HepG2 (cell line): ENCODE data around the gene HS3ST3B1. TPM values are rescaled to one million over a fixed set of nuclear protein-coding genes. Genes with fewer than 3 reads are reported as not detected.

ENCODE experiments used
- EHMT2 ChIP-seq: fragments of 200-600 bp; sonication (generic); IDR thresholded peaks from 2 replicates; pipeline ENCODE4 v1.7.0; 2017; ENCODE audit warnings: antibody characterized with exemption, low read depth, low read length, borderline replicate concordance
- HNF1A ChIP-seq, 2 experiments: sonication (generic) in 1 of 2; formaldehyde crosslinking in 1 of 2; IDR thresholded peaks; 2 replicates each; pipeline versions ENCODE4 v1.4.0 to v1.6.1; 2016 to 2020; ENCODE audit warnings: borderline replicate concordance in 1 of 2, low read depth in 1 of 2, mild to moderate bottlenecking in 1 of 2, missing genetic modification reagents in 1 of 2
- HOXA9 ChIP-seq: sonication (generic); formaldehyde crosslinking; IDR thresholded peaks from 2 replicates; pipeline ENCODE4 v1.8.1; 2022; ENCODE audit warnings: missing genetic modification reagents, mild to moderate bottlenecking, moderate library complexity, borderline replicate concordance
- IRF9 ChIP-seq: sonication (generic); formaldehyde crosslinking; IDR thresholded peaks from 2 replicates; pipeline ENCODE4 v1.8.0; 2022; ENCODE audit warnings: missing genetic modification reagents, mild to moderate bottlenecking, borderline replicate concordance
- MEIS1 ChIP-seq: sonication (generic); formaldehyde crosslinking; IDR thresholded peaks from 2 replicates; pipeline ENCODE4 v1.9.0; 2021; ENCODE audit warnings: mild to moderate bottlenecking, missing genetic modification reagents, moderate library complexity, borderline replicate concordance
- PPARG ChIP-seq: conservative IDR thresholded peaks from 2 replicates; pipeline ENCODE4 v1.6.1; 2016; ENCODE audit warnings: missing biosample characterization, missing genetic modification reagents
- SALL1 ChIP-seq: sonication (generic); formaldehyde crosslinking; IDR thresholded peaks from 2 replicates; pipeline ENCODE4 v1.8.0; 2022; ENCODE audit warnings: mild to moderate bottlenecking, missing genetic modification reagents
- SMARCC2 ChIP-seq: fragments of 450-650 bp; IDR thresholded peaks from 2 replicates; pipeline ENCODE4 v1.6.1; 2017; ENCODE audit warnings: antibody characterized with exemption, mild to moderate bottlenecking
- ZNF256 ChIP-seq: sonication (generic); formaldehyde crosslinking; conservative IDR thresholded peaks from 2 replicates; pipeline ENCODE4 v1.4.0; 2020; ENCODE audit warnings: missing genetic modification reagents
- ZNF350 ChIP-seq: sonication (generic); formaldehyde crosslinking; IDR thresholded peaks from 2 replicates; pipeline ENCODE4 v1.4.0; 2020; ENCODE audit warnings: mild to moderate bottlenecking, low read depth, missing genetic modification reagents, borderline replicate concordance
- ZNF567 ChIP-seq: sonication (generic); formaldehyde crosslinking; IDR thresholded peaks from 2 replicates; pipeline ENCODE4 v1.8.1; 2023; ENCODE audit warnings: mild to moderate bottlenecking, missing genetic modification reagents, borderline replicate concordance
- ZNF816 ChIP-seq: sonication (generic); formaldehyde crosslinking; IDR thresholded peaks from 2 replicates; pipeline ENCODE4 v1.8.0; 2022; ENCODE audit warnings: missing genetic modification reagents, mild to moderate bottlenecking, borderline replicate concordance
- ZNF879 ChIP-seq: sonication (generic); formaldehyde crosslinking; IDR thresholded peaks from 2 replicates; pipeline ENCODE4 v1.8.1; 2023; ENCODE audit warnings: missing genetic modification reagents
- polyA plus RNA-seq, 8 experiments: library from polyadenylated mRNA; depleted of rRNA in 3 of 8; stranded (reverse) in 7 of 8; unstranded in 1 of 8; fragments of >200 nt; fragmentation: Illumina TruSeq in 4 of 8; extraction: Trizol in 4 of 8; gene quantifications; 2 replicates each; pipeline versions ENCODE4 v1.2.1 to v1.2.3, GENCODE V29; 2011 to 2016; ENCODE audit warnings: low read depth in 4 of 8, missing spikeins in 1 of 8, mixed read lengths in 1 of 8; ENCODE audit not compliant: insufficient read depth in 1 of 8
- total RNA-seq, 5 experiments: library from RNA; depleted of rRNA; stranded (reverse); fragments of >200 nt; fragmentation: Illumina TruSeq; extraction: Trizol; gene quantifications; 2 replicates each; pipeline ENCODE4 v1.2.3, GENCODE V29; 2016; ENCODE audit warnings: low read depth in 1 of 5
- TF ChIP-seq, protein P1 (sequence below): sonication (generic); formaldehyde crosslinking; IDR thresholded peaks from 2 replicates; pipeline ENCODE4 v1.4.0; 2020; ENCODE audit warnings: missing genetic modification reagents, mild to moderate bottlenecking, borderline replicate concordance
- TF ChIP-seq, protein P2 (sequence below): sonication (generic); formaldehyde crosslinking; IDR thresholded peaks from 2 replicates; pipeline ENCODE4 v1.5.0; 2020; ENCODE audit warnings: missing genetic modification reagents
- TF ChIP-seq, protein P3 (sequence below): sonication (generic); formaldehyde crosslinking; IDR thresholded peaks from 2 replicates; pipeline ENCODE4 v1.8.1; 2023; ENCODE audit warnings: missing genetic modification reagents, inconsistent platforms, borderline replicate concordance
- TF ChIP-seq, protein P4 (sequence below): sonication (generic); formaldehyde crosslinking; IDR thresholded peaks from 2 replicates; pipeline ENCODE4 v1.4.0; 2020; ENCODE audit warnings: mild to moderate bottlenecking, missing genetic modification reagents

HS3ST3B1 gene
- total and polyA plus RNA-seq, 2 of the 13 experiments (the other 11 are each of a cell fraction or from before 2014, with no cell fraction given): 15.7 to 39.5 TPM

GRCh38 chr17:14373614-14374259 lies 72.9 kb downstream of the HS3ST3B1 start (continued):
- TF ChIP-seq IRF9 (CRISPR knock-in tag) (no peak), MEIS1 (CRISPR knock-in tag) (no peak), PPARG (CRISPR knock-in tag) (0 out of 2 replicates have a peak, but pooled peaks have one; percentile 32), HOXA9 (CRISPR knock-in tag) (no peak), SALL1 (CRISPR knock-in tag) (peak; percentile 86), ZNF256 (no peak), EHMT2 (no peak), ZNF879 (CRISPR knock-in tag) (no peak), ZNF350 (CRISPR knock-in tag) (no peak), HNF1A (IDR thresholded peaks at IDR 0.05; ENCODE audit: low read depth) (no peak), HNF1A (CRISPR knock-in tag; IDR thresholded peaks at IDR 0.05; ENCODE audit: borderline replicate concordance) (no peak), ZNF816 (no peak), ZNF567 (CRISPR knock-in tag) (no peak), SMARCC2 (no peak)
- TF ChIP-seq, protein P1, sequence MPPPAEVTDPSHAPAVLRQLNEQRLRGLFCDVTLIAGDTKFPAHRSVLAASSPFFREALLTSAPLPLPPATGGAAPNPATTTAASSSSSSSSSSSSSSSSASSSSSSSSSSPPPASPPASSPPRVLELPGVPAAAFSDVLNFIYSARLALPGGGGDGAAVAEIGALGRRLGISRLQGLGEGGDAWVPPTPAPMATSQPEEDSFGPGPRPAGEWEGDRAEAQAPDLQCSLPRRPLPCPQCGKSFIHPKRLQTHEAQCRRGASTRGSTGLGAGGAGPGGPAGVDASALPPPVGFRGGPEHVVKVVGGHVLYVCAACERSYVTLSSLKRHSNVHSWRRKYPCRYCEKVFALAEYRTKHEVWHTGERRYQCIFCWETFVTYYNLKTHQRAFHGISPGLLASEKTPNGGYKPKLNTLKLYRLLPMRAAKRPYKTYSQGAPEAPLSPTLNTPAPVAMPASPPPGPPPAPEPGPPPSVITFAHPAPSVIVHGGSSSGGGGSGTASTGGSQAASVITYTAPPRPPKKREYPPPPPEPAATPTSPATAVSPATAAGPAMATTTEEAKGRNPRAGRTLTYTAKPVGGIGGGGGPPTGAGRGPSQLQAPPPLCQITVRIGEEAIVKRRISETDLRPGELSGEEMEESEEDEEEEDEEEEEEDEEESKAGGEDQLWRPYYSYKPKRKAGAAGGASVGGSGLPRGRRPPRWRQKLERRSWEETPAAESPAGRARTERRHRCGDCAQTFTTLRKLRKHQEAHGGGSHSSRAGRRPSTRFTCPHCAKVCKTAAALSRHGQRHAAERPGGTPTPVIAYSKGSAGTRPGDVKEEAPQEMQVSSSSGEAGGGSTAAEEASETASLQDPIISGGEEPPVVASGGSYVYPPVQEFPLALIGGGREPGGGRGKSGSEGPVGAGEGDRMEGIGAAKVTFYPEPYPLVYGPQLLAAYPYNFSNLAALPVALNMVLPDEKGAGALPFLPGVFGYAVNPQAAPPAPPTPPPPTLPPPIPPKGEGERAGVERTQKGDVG (CRISPR knock-in tag): no peak
- TF ChIP-seq, protein P2, sequence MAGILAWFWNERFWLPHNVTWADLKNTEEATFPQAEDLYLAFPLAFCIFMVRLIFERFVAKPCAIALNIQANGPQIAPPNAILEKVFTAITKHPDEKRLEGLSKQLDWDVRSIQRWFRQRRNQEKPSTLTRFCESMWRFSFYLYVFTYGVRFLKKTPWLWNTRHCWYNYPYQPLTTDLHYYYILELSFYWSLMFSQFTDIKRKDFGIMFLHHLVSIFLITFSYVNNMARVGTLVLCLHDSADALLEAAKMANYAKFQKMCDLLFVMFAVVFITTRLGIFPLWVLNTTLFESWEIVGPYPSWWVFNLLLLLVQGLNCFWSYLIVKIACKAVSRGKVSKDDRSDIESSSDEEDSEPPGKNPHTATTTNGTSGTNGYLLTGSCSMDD: no peak
- TF ChIP-seq, protein P3, sequence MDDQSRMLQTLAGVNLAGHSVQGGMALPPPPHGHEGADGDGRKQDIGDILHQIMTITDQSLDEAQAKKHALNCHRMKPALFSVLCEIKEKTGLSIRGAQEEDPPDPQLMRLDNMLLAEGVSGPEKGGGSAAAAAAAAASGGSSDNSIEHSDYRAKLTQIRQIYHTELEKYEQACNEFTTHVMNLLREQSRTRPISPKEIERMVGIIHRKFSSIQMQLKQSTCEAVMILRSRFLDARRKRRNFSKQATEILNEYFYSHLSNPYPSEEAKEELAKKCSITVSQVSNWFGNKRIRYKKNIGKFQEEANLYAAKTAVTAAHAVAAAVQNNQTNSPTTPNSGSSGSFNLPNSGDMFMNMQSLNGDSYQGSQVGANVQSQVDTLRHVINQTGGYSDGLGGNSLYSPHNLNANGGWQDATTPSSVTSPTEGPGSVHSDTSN (CRISPR knock-in tag): no peak
- TF ChIP-seq, protein P4, sequence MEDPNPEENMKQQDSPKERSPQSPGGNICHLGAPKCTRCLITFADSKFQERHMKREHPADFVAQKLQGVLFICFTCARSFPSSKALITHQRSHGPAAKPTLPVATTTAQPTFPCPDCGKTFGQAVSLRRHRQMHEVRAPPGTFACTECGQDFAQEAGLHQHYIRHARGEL (CRISPR knock-in tag): no peak
